ENCODE results near the gene PKP1.

Gene PKP1

DNA sequence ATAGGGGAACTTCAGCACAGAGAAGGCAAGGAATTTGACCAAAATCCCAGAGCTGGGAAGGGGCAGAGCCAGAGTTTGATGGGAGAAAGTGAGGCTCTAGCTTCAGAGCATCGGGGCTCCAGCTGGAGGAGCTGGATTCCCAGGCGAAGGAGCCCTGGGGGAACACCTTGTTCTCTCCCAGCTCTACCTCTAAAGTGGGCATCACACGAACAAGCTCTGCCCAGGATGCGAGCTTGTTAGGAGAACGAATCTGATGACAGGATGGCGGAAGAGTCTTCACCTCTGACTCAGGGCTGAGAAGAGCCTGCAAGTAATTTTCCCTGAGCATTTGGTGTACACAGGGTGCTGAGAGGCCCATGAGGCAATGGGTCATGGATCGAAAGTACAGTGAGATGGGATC is 72.2 kb downstream of the PKP1 start:
- no peak for TF ChIP-seq EZH2phosphoT487 (IDR thresholded peaks at IDR 0.05; ENCODE audit: low read length)
- no peak for TF ChIP-seq EZH2 (optimal IDR thresholded peaks at IDR 0.05; ENCODE audit: low read depth, low read length)
- TF ChIP-seq, protein P1, sequence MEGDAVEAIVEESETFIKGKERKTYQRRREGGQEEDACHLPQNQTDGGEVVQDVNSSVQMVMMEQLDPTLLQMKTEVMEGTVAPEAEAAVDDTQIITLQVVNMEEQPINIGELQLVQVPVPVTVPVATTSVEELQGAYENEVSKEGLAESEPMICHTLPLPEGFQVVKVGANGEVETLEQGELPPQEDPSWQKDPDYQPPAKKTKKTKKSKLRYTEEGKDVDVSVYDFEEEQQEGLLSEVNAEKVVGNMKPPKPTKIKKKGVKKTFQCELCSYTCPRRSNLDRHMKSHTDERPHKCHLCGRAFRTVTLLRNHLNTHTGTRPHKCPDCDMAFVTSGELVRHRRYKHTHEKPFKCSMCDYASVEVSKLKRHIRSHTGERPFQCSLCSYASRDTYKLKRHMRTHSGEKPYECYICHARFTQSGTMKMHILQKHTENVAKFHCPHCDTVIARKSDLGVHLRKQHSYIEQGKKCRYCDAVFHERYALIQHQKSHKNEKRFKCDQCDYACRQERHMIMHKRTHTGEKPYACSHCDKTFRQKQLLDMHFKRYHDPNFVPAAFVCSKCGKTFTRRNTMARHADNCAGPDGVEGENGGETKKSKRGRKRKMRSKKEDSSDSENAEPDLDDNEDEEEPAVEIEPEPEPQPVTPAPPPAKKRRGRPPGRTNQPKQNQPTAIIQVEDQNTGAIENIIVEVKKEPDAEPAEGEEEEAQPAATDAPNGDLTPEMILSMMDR (IDR thresholded peaks at IDR 0.05; ENCODE audit: low read length) = no peak
- H3K27ac ChIP-seq (ENCODE audit: low read length) = no peak overlapping the region
- no peaks in the 10 kb centered on the region for H3K79me2 ChIP-seq (ENCODE audit: low read length)
- H3K4me1 ChIP-seq (ENCODE audit: low read length) = no peaks in the 10 kb centered on the region
- no peak overlapping the region for H3K9ac ChIP-seq (ENCODE audit: low read length)
- H2AFZ ChIP-seq (ENCODE audit: low read length) = no peak overlapping the region
- DNase-seq = no peak
- H3K9me3 ChIP-seq (replicated peaks; ENCODE audit: insufficient read depth, low read length) = no peaks in the 10 kb centered on the region
- no peaks in the 10 kb centered on the region for H4K20me1 ChIP-seq (ENCODE audit: insufficient read depth, low read length)
- H3K4me2 ChIP-seq (ENCODE audit: low read depth, low read length) = no peak overlapping the region
- H3K36me3 ChIP-seq (replicated peaks; ENCODE audit: insufficient read depth, low read length) = no peaks in the 10 kb centered on the region
- H3K9me2 ChIP-seq (replicated peaks; ENCODE audit: insufficient read depth, low read length) = no peaks in the 10 kb centered on the region
- peaks cover 96% of the 10 kb centered on the region for H3K27me3 ChIP-seq (replicated peaks; ENCODE audit: insufficient read depth, low read length)
- no peak overlapping the region for H3K4me3 ChIP-seq (ENCODE audit: low read length)
- H3F3A ChIP-seq (ENCODE audit: insufficient read depth, low read length) = no peaks in the 10 kb centered on the region

DNA sequence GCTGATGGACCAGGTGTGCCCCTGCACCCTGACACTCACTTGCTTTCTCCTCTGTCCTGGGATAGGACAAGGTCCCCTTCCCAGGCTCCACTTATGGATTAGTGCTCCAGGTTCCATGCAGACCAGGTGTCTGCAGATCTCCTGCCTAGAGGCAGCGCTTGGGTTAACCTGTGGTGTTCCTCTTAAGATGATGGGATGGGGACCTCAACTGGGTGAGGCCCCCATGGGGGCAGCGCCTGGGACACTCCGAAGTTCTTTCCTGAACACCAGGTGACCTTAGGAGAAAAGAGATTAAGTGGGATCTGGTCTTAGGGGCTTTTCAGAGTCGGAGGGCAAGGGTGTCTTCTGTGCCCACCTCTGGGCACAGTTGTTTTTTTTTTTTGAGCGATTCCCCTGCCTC is 72.9 kb downstream of the PKP1 start:
- Histone ChIP-seq H3K4me3 (ENCODE audit: low read length) (no peak overlapping the region), H2AFZ (ENCODE audit: low read length) (no peak overlapping the region), H3K27ac (ENCODE audit: low read length) (no peak overlapping the region), H3K4me1 (ENCODE audit: low read length) (no peaks in the 10 kb centered on the region), H3F3A (ENCODE audit: insufficient read depth, low read length) (no peaks in the 10 kb centered on the region), H3K9me3 (replicated peaks; ENCODE audit: insufficient read depth, low read length) (no peaks in the 10 kb centered on the region), H3K36me3 (replicated peaks; ENCODE audit: insufficient read depth, low read length) (no peaks in the 10 kb centered on the region), H3K9ac (ENCODE audit: low read length) (no peak overlapping the region), H3K9me2 (replicated peaks; ENCODE audit: insufficient read depth, low read length) (no peaks in the 10 kb centered on the region), H3K27me3 (replicated peaks; ENCODE audit: insufficient read depth, low read length) (peaks cover 97% of the 10 kb centered on the region), H4K20me1 (ENCODE audit: insufficient read depth, low read length) (no peaks in the 10 kb centered on the region), H3K4me2 (ENCODE audit: low read depth, low read length) (no peak overlapping the region), H3K79me2 (ENCODE audit: low read length) (no peaks in the 10 kb centered on the region)
- no peak for TF ChIP-seq EZH2phosphoT487 (IDR thresholded peaks at IDR 0.05; ENCODE audit: low read length)
- DNase-seq = no peak

DNA sequence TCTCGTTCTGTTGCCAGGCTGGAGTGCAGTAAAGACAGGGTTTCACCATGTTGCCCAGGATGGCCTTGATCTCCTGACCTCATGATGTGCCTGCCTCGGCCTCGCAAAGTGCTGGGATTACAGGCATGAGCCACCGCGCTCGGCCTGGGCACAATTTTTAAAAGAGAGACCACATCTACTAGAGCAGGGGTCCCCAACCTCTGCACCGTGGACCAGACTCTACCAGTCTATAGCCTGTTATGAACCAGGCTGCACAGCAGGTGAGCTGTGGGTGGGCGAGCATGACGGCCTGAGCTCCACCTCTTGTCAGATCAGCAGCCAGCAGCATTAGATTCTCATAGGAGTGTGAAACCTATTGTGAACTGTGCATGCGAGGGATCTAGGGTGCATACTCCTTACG is 73.4 kb downstream of the PKP1 start:
- Histone ChIP-seq H3K27ac (ENCODE audit: low read length) (no peak overlapping the region), H3K27me3 (replicated peaks; ENCODE audit: insufficient read depth, low read length) (peaks cover 96% of the 10 kb centered on the region), H3F3A (ENCODE audit: insufficient read depth, low read length) (no peaks in the 10 kb centered on the region), H3K79me2 (ENCODE audit: low read length) (no peaks in the 10 kb centered on the region), H3K4me3 (ENCODE audit: low read length) (no peak overlapping the region), H3K4me1 (ENCODE audit: low read length) (no peaks in the 10 kb centered on the region), H3K36me3 (replicated peaks; ENCODE audit: insufficient read depth, low read length) (no peaks in the 10 kb centered on the region), H2AFZ (ENCODE audit: low read length) (no peak overlapping the region), H3K9me3 (replicated peaks; ENCODE audit: insufficient read depth, low read length) (no peaks in the 10 kb centered on the region), H3K9ac (ENCODE audit: low read length) (no peak overlapping the region), H3K9me2 (replicated peaks; ENCODE audit: insufficient read depth, low read length) (no peaks in the 10 kb centered on the region), H4K20me1 (ENCODE audit: insufficient read depth, low read length) (no peaks in the 10 kb centered on the region), H3K4me2 (ENCODE audit: low read depth, low read length) (no peak overlapping the region)
- TF ChIP-seq EZH2phosphoT487 (IDR thresholded peaks at IDR 0.05; ENCODE audit: low read length) (no peak), EZH2 (optimal IDR thresholded peaks at IDR 0.05; ENCODE audit: low read depth, low read length) (no peak)
- TF ChIP-seq, protein P1 (IDR thresholded peaks at IDR 0.05; ENCODE audit: low read length) = no peak
- DNase-seq = no peak

DNA sequence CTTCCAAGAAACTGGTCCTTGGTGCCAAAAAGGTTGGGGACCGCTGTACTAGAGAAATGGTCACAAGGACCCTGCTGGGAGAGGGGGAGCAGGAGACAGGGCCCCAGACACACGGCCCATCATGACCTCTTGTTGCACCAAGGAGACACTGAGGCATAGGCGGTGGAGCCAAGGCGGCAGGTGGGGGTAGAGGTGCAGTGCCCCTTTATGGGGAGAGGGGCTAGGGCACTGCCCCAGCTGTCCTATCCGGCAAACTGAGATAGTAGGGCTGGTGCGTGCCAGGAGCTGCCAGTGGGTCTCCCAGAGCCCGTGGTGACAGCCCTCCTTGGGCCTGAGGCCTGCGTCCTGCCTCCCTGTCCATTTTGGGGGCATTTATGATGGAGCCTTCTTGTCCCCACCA is 73.9 kb downstream of the PKP1 start:
- H3K27ac ChIP-seq (ENCODE audit: low read length) = no peak overlapping the region

More for the DNA sequence above, 73.9 kb downstream of the PKP1 start:
- Histone ChIP-seq H3K9me3 (replicated peaks; ENCODE audit: insufficient read depth, low read length) (no peaks in the 10 kb centered on the region), H3K4me2 (ENCODE audit: low read depth, low read length) (no peak overlapping the region), H3K36me3 (replicated peaks; ENCODE audit: insufficient read depth, low read length) (no peaks in the 10 kb centered on the region), H3K9ac (ENCODE audit: low read length) (no peak overlapping the region), H3F3A (ENCODE audit: insufficient read depth, low read length) (no peaks in the 10 kb centered on the region), H3K4me3 (ENCODE audit: low read length) (no peak overlapping the region), H2AFZ (ENCODE audit: low read length) (no peak overlapping the region), H4K20me1 (ENCODE audit: insufficient read depth, low read length) (no peaks in the 10 kb centered on the region), H3K4me1 (ENCODE audit: low read length) (no peaks in the 10 kb centered on the region), H3K9me2 (replicated peaks; ENCODE audit: insufficient read depth, low read length) (no peaks in the 10 kb centered on the region), H3K79me2 (ENCODE audit: low read length) (no peaks in the 10 kb centered on the region), H3K27me3 (replicated peaks; ENCODE audit: insufficient read depth, low read length) (peaks cover 96% of the 10 kb centered on the region)
- no peak for TF ChIP-seq EZH2 (optimal IDR thresholded peaks at IDR 0.05; ENCODE audit: low read depth, low read length)
- TF ChIP-seq EZH2phosphoT487 (IDR thresholded peaks at IDR 0.05; ENCODE audit: low read length) = no peak
- TF ChIP-seq, protein P1 (IDR thresholded peaks at IDR 0.05; ENCODE audit: low read length) = no peak
- no peak for DNase-seq

Data from MM.1S (cell line).